GM12878 (cell line): ENCODE data around the gene NAP1L5. TPM values are rescaled to one million over a fixed set of nuclear protein-coding genes. Genes with fewer than 3 reads are reported as not detected.

Experiments
- ATAC-seq: fragments of 200-7000 bp; cut with Tn5 transposase; 3 replicates; pipeline ENCODE4 v1.9.1; 2020; ENCODE audit warnings: mild to moderate bottlenecking, moderate library complexity
- BruUV-seq: library from RNA; stranded (reverse); fragments of 400-500 nt; replicated peaks from 2 replicates; lab custom pipeline; 2021; lab: Mats Ljungman, UMichigan
- CTCF ChIA-PET: fragments of 300-600 bp; sonication (Branson Sonifier 250); formaldehyde crosslinking; extraction: SDS; loops from one replicate; lab custom pipeline; 2021; ENCODE audit warnings: inconsistent platforms; lab: Yijun Ruan, JAX
- POLR2A ChIA-PET: fragments of 350-600 bp; formaldehyde crosslinking; extraction: SDS; loops from one replicate; lab custom pipeline; 2021; ENCODE audit warnings: inconsistent platforms; lab: Charles Lee
- RAD21 ChIA-PET: fragments of 300-600 bp; sonication (Branson Sonifier 250); formaldehyde crosslinking; loops from one replicate; lab custom pipeline; 2023; ENCODE audit warnings: antibody characterized with exemption; ENCODE audit not compliant: unreplicated experiment; lab: Charles Lee
- SMC1A ChIA-PET: fragments of 300-600 bp; sonication (Branson Sonifier 250); formaldehyde crosslinking; loops from one replicate; lab custom pipeline; 2023; ENCODE audit not compliant: unreplicated experiment, uncharacterized antibody; lab: Charles Lee
- DNase-seq: peaks from one replicate; pipeline ENCODE4 v3.0.0-alpha.2; 2011; ENCODE audit warnings: low read depth, low spot score
- FAIRE-seq: peaks from 3 replicates; lab custom pipeline; 2011; peaks lifted over from hg19 to GRCh38; lab: Jason Lieb, UNC
- H2AFZ ChIP-seq: 2 replicates; pipeline ENCODE4 v1.6.0; 2011; ENCODE audit warnings: low read depth, low read length, control low read depth; ENCODE audit not compliant: control insufficient read depth
- H3K27ac ChIP-seq: 2 replicates; pipeline ENCODE4 v1.5.1; 2011; ENCODE audit warnings: control low read depth; ENCODE audit not compliant: control insufficient read depth, insufficient read depth
- H3K27me3 ChIP-seq, 2 experiments: replicated peaks in 1 of 2; 2 replicates each; pipeline versions ENCODE4 v1.6.0 to v1.6.1; 2011; ENCODE audit warnings: low read length in 1 of 2; ENCODE audit not compliant: control insufficient read depth in 2 of 2, insufficient read depth in 2 of 2
- H3K36me3 ChIP-seq, 2 experiments: 2 replicates each; pipeline ENCODE4 v1.5.1; 2011; ENCODE audit warnings: low read length in 1 of 2; ENCODE audit not compliant: control insufficient read depth in 2 of 2, insufficient read depth in 2 of 2
- H3K4me1 ChIP-seq: 2 replicates; pipeline ENCODE4 v1.6.1; 2011; ENCODE audit warnings: mild to moderate bottlenecking, low read length, moderate library complexity, mixed read lengths; ENCODE audit not compliant: control insufficient read depth, insufficient read depth
- H3K4me2 ChIP-seq: 2 replicates; pipeline ENCODE4 v1.6.0; 2011; ENCODE audit warnings: control low read depth; ENCODE audit not compliant: control insufficient read depth, insufficient read depth
- H3K4me3 ChIP-seq: fragments of 200-600 bp; sonication (generic); 2 replicates; pipeline ENCODE4 v1.5.1; 2016
- H3K79me2 ChIP-seq: 2 replicates; pipeline ENCODE4 v1.6.0; 2011; ENCODE audit warnings: low read length; ENCODE audit not compliant: control insufficient read depth, insufficient read depth
- H3K9ac ChIP-seq: 2 replicates; pipeline ENCODE4 v1.8.0; 2011; ENCODE audit warnings: low read length, control low read depth, mixed read lengths; ENCODE audit not compliant: control insufficient read depth, insufficient read depth
- H3K9me3 ChIP-seq: replicated peaks from 3 replicates; pipeline ENCODE4 v1.5.1; 2011; ENCODE audit warnings: mild to moderate bottlenecking, low read length; ENCODE audit not compliant: control insufficient read depth, insufficient read depth
- H4K20me1 ChIP-seq: 2 replicates; pipeline ENCODE4 v1.6.0; 2011; ENCODE audit not compliant: control insufficient read depth, insufficient read depth
- BCL3 ChIP-seq: IDR thresholded peaks from 2 replicates; pipeline ENCODE4 v1.6.1; 2011; ENCODE audit warnings: borderline replicate concordance, low read depth, mild to moderate bottlenecking, moderate library complexity, low read length; ENCODE audit not compliant: insufficient read depth, poor library complexity, severe bottlenecking
- CEBPZ ChIP-seq: fragments of 150-350 bp; IDR thresholded peaks from 2 replicates; pipeline ENCODE4 v1.6.1; 2016; ENCODE audit warnings: low read depth, low read length
- CUX1 ChIP-seq: IDR thresholded peaks from 2 replicates; pipeline ENCODE4 v1.6.1; 2012; ENCODE audit warnings: improper control_type of control experiment, low read depth, low read length; ENCODE audit not compliant: insufficient replicate concordance
- FOXK2 ChIP-seq: fragments of 450-650 bp; IDR thresholded peaks from 2 replicates; pipeline ENCODE4 v1.6.1; 2017; ENCODE audit warnings: mild to moderate bottlenecking, moderate library complexity
- NR2F1 ChIP-seq: fragments of 450-650 bp; conservative IDR thresholded peaks from 2 replicates; pipeline ENCODE4 v1.6.1; 2017; ENCODE audit warnings: mild to moderate bottlenecking
- RBBP5 ChIP-seq: fragments of 200-600 bp; sonication (generic); conservative IDR thresholded peaks from 2 replicates; pipeline ENCODE4 v1.6.1; 2016
- SREBF2 ChIP-seq: IDR thresholded peaks from 2 replicates; pipeline ENCODE4 v1.6.1; 2012; ENCODE audit warnings: mild to moderate bottlenecking, low read length
- USF1 ChIP-seq: IDR thresholded peaks from 2 replicates; pipeline ENCODE4 v1.6.1; 2011; ENCODE audit warnings: borderline replicate concordance, low read depth, mild to moderate bottlenecking, moderate library complexity, mixed read lengths, low read length; ENCODE audit not compliant: insufficient read depth; ENCODE audit errors: extremely low read length
- ZNF217 ChIP-seq: fragments of 450-650 bp; IDR thresholded peaks from 2 replicates; pipeline ENCODE4 v1.6.1; 2017; ENCODE audit warnings: antibody characterized with exemption, mild to moderate bottlenecking
- WGBS: methylation state at CpG from one replicate; pipeline ENCODE4 v1.1.6; 2016; ENCODE audit warnings: low lambda C conversion rate; ENCODE audit not compliant: insufficient replicate concordance, insufficient coverage; ENCODE audit errors: missing lambda C conversion rate; 5-methylcytosine and 5-hydroxymethylcytosine counted together
- in situ Hi-C: fragments of 300-500 bp; cut with MboI; formaldehyde crosslinking; loops from 9 replicates; pipeline ENCODE4 v1.14.3; 2018; ENCODE audit warnings: mixed read lengths
- intact Hi-C: fragments of 100-400 bp; cut with micrococcal nuclease; formaldehyde crosslinking; loops from one replicate; pipeline ENCODE4 v1.14.2; 2022; ENCODE audit not compliant: unreplicated experiment
- polyA plus RNA-seq, 11 experiments: library from polyadenylated mRNA; depleted of rRNA in 4 of 11; unstranded in 6 of 11; stranded (reverse) in 5 of 11; fragments of >200 nt; fragmentation: Nextera tagmentation in 4 of 11; fragmentation: Illumina TruSeq in 1 of 11; extraction: Ambion mirVana in 4 of 11; extraction: Trizol in 1 of 11; gene quantifications; 1 replicate in 1 of 11; 2 replicates in 10 of 11; pipeline versions ENCODE4 v1.2.1 to v1.2.3, GENCODE V29; 2011 to 2016; ENCODE audit warnings: inconsistent platforms in 2 of 11, missing spikeins in 2 of 11, low read depth in 1 of 11
- total RNA-seq, 4 experiments: library from RNA; depleted of rRNA in 3 of 4; stranded (reverse); fragments of >200 nt in 3 of 4; fragmentation: Illumina TruSeq in 1 of 4; extraction: Trizol in 1 of 4; gene quantifications; 2 replicates each; pipeline versions ENCODE4 v1.2.1 to v1.2.3, GENCODE V29; 2013 to 2021

NAP1L5 gene
- total and polyA plus RNA-seq, 10 of the 15 experiments (the other 5 are each of a cell fraction or from before 2014, with no cell fraction given), result 2.1 to 5.3 (median 3.7) TPM

- Histone ChIP-seq H4K20me1 (no peaks in the 10 kb centered on the region), H3K4me2 (peak overlapping the region; percentile 65), H3K79me2 (no peaks in the 10 kb centered on the region), H3K36me3 (no peaks in the 10 kb centered on the region), H3K27ac (no peak overlapping the region), H3K4me1 (no peaks in the 10 kb centered on the region), H3K4me3 (no peak overlapping the region; the same call in 1 of the 2 replicates), H3K9ac (no peak overlapping the region; the same call in 1 of the 2 replicates), H3K9me3 (no peaks in the 10 kb centered on the region), H2AFZ (no peak overlapping the region), H3K27me3 (no peaks in the 10 kb centered on the region)
- ChIA-PET CTCF (interaction anchor here (1.2 to 1.3 kb wide), 2 partner anchors 9 to 23 kb away, joined by 5 to 7 read pairs; no protein-coding TSS in a partner anchor), POLR2A (no interaction called here), SMC1A (no interaction called here), RAD21 (no interaction called here)
- FAIRE-seq, result no peak
- TSS peak; percentile 89 for BruUV-seq
- WGBS, result 88% methylated on average over 7 of the region's 7 CpGs
- in situ Hi-C loops, result no loop called here
- ATAC-seq, result no peak
- intact Hi-C loops, result no loop called here
- DNase-seq, result no peak
- TF ChIP-seq ZNF217 (no peak), SREBF2 (no peak), USF1 (no peak), CUX1 (no peak), FOXK2 (no peak), CEBPZ (no peak), NR2F1 (no peak), RBBP5 (no peak), BCL3 (no peak)
Measured at GRCh38 chr4:88696630-88697029, 999 bp downstream of the NAP1L5 start.
